HepG2 (cell line): Measurements from ENCODE around the gene APOL4. TPM values are rescaled to one million over a fixed set of nuclear protein-coding genes. Genes with fewer than 3 reads are reported as not detected.
A peak's percentile ranks its signal among the peaks of the same experiment; 100 is the strongest.

Source experiments
- CREM ChIP-seq, 2 experiments: sonication (generic) in 1 of 2; formaldehyde crosslinking in 1 of 2; IDR thresholded peaks; 2 replicates each; pipeline versions ENCODE4 v1.4.0 to v1.6.1; 2016 to 2020; ENCODE audit warnings: antibody characterized with exemption in 1 of 2, mild to moderate bottlenecking in 1 of 2, missing genetic modification reagents in 1 of 2
- ERF ChIP-seq: IDR thresholded peaks from 2 replicates; pipeline ENCODE4 v1.6.1; 2018; ENCODE audit warnings: missing biosample characterization, missing genetic modification reagents
- HDAC1 ChIP-seq: sonication (generic); formaldehyde crosslinking; IDR thresholded peaks from 2 replicates; pipeline ENCODE4 v1.5.1; 2020; ENCODE audit warnings: mild to moderate bottlenecking, missing genetic modification reagents
- HMG20A ChIP-seq: IDR thresholded peaks from 2 replicates; pipeline ENCODE4 v1.6.1; 2016; ENCODE audit warnings: borderline replicate concordance
- JUNB ChIP-seq: sonication (generic); formaldehyde crosslinking; IDR thresholded peaks from 2 replicates; pipeline ENCODE4 v1.8.0; 2022; ENCODE audit warnings: missing genetic modification reagents, mild to moderate bottlenecking, borderline replicate concordance
- NCOA5 ChIP-seq: sonication (generic); formaldehyde crosslinking; IDR thresholded peaks from 2 replicates; pipeline ENCODE4 v1.4.0; 2020; ENCODE audit warnings: missing genetic modification reagents
- POLR2G ChIP-seq: fragments of 200-400 bp; formaldehyde crosslinking; IDR thresholded peaks from 2 replicates; pipeline ENCODE4 v1.6.1; 2018; ENCODE audit warnings: mild to moderate bottlenecking, low read depth, low read length, moderate library complexity
- TCF7L2 ChIP-seq: IDR thresholded peaks from 2 replicates; pipeline ENCODE4 v1.6.1; 2011; ENCODE audit warnings: mild to moderate bottlenecking, low read depth, low read length, moderate library complexity
- ZNF160 ChIP-seq: sonication (generic); formaldehyde crosslinking; IDR thresholded peaks from 2 replicates; pipeline ENCODE4 v1.8.0; 2022; ENCODE audit warnings: mild to moderate bottlenecking, inconsistent platforms, missing genetic modification reagents
- ZNF382 ChIP-seq: sonication (generic); formaldehyde crosslinking; IDR thresholded peaks from 2 replicates; pipeline ENCODE4 v1.5.0; 2020; ENCODE audit warnings: missing genetic modification reagents, mild to moderate bottlenecking, borderline replicate concordance
- ZNF432 ChIP-seq: sonication (generic); formaldehyde crosslinking; IDR thresholded peaks from 2 replicates; pipeline ENCODE4 v1.5.0; 2020; ENCODE audit warnings: missing genetic modification reagents, mild to moderate bottlenecking, borderline replicate concordance
- ZSCAN25 ChIP-seq: sonication (generic); formaldehyde crosslinking; IDR thresholded peaks from 2 replicates; pipeline ENCODE4 v1.8.0; 2022; ENCODE audit warnings: mild to moderate bottlenecking, missing genetic modification reagents
- polyA plus RNA-seq, 8 experiments: library from polyadenylated mRNA; depleted of rRNA in 3 of 8; stranded (reverse) in 7 of 8; unstranded in 1 of 8; fragments of >200 nt; fragmentation: Illumina TruSeq in 4 of 8; extraction: Trizol in 4 of 8; gene quantifications; 2 replicates each; pipeline versions ENCODE4 v1.2.1 to v1.2.3, GENCODE V29; 2011 to 2016; ENCODE audit warnings: low read depth in 4 of 8, missing spikeins in 1 of 8, mixed read lengths in 1 of 8; ENCODE audit not compliant: insufficient read depth in 1 of 8
- total RNA-seq, 5 experiments: library from RNA; depleted of rRNA; stranded (reverse); fragments of >200 nt; fragmentation: Illumina TruSeq; extraction: Trizol; gene quantifications; 2 replicates each; pipeline ENCODE4 v1.2.3, GENCODE V29; 2016; ENCODE audit warnings: low read depth in 1 of 5
- TF ChIP-seq, protein P1 (sequence below): sonication (generic); formaldehyde crosslinking; IDR thresholded peaks from 2 replicates; pipeline ENCODE4 v1.4.0; 2020; ENCODE audit warnings: mild to moderate bottlenecking, missing genetic modification reagents
- TF ChIP-seq, protein P2 (sequence below): sonication (generic); formaldehyde crosslinking; IDR thresholded peaks from 2 replicates; pipeline ENCODE4 v1.9.0; 2022; ENCODE audit warnings: low read depth, missing genetic modification reagents
- TF ChIP-seq, protein P3 (sequence below): IDR thresholded peaks from 2 replicates; pipeline ENCODE4 v1.4.0; 2020; ENCODE audit warnings: mild to moderate bottlenecking, missing genetic modification reagents
- TF ChIP-seq, protein P4 (sequence below): sonication (generic); formaldehyde crosslinking; IDR thresholded peaks from 2 replicates; pipeline ENCODE4 v1.4.0; 2020; ENCODE audit warnings: missing genetic modification reagents, borderline replicate concordance
- TF ChIP-seq, protein P5 (sequence below): sonication (generic); formaldehyde crosslinking; IDR thresholded peaks from 2 replicates; pipeline ENCODE4 v1.4.0; 2020; ENCODE audit warnings: missing genetic modification reagents

APOL4 gene
- total and polyA plus RNA-seq, 2 of the 13 experiments (the other 11 are each of a cell fraction or from before 2014, with no cell fraction given) = 0.77 to 2.8 TPM

DNA sequence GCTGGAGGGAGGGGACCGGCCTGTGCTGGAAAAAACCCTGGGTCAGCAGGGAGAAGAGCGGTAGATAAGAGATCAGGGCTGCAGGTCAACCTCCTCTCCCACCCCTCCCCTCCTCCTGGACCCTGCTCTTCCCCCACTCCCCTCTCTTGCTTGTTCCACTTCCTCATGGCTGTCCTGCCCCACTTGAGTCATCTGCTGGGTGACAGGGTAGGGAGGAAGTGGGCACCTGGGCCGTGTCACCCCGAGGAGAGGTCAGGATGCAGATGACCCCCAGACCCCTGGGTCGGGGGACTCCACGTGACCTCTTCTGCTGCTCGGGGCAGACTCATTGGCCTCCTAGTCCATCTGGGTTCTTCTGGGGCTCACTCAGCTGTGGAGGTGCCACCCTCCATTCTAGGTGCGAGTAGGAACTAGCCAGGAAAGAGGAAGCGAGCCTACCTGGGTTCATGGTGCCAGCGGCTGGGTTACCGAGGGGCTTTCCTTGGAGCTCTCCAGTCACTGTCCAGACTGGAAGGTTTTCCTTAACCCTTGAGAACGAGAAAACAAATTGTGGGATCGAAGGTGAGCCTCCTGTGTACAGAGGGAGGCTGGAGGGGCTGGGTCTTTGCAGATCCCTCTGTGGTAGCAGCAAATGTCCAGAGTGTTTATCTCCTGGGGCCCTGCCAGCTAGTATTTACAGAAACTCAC lies 31.2 kb upstream of the APOL4 start (continued):
- TF ChIP-seq, protein P1, sequence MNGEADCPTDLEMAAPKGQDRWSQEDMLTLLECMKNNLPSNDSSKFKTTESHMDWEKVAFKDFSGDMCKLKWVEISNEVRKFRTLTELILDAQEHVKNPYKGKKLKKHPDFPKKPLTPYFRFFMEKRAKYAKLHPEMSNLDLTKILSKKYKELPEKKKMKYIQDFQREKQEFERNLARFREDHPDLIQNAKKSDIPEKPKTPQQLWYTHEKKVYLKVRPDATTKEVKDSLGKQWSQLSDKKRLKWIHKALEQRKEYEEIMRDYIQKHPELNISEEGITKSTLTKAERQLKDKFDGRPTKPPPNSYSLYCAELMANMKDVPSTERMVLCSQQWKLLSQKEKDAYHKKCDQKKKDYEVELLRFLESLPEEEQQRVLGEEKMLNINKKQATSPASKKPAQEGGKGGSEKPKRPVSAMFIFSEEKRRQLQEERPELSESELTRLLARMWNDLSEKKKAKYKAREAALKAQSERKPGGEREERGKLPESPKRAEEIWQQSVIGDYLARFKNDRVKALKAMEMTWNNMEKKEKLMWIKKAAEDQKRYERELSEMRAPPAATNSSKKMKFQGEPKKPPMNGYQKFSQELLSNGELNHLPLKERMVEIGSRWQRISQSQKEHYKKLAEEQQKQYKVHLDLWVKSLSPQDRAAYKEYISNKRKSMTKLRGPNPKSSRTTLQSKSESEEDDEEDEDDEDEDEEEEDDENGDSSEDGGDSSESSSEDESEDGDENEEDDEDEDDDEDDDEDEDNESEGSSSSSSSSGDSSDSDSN (CRISPR knock-in tag) = peak; percentile 21; the same call in 1 of the 2 replicates
- no peak for TF ChIP-seq JUNB
- TF ChIP-seq CREM (IDR thresholded peaks at IDR 0.05) = no peak
- TF ChIP-seq CREM (CRISPR knock-in tag; IDR thresholded peaks at IDR 0.05) = no peak
- no peak for TF ChIP-seq ZNF160 (CRISPR knock-in tag)
- TF ChIP-seq, protein P2, sequence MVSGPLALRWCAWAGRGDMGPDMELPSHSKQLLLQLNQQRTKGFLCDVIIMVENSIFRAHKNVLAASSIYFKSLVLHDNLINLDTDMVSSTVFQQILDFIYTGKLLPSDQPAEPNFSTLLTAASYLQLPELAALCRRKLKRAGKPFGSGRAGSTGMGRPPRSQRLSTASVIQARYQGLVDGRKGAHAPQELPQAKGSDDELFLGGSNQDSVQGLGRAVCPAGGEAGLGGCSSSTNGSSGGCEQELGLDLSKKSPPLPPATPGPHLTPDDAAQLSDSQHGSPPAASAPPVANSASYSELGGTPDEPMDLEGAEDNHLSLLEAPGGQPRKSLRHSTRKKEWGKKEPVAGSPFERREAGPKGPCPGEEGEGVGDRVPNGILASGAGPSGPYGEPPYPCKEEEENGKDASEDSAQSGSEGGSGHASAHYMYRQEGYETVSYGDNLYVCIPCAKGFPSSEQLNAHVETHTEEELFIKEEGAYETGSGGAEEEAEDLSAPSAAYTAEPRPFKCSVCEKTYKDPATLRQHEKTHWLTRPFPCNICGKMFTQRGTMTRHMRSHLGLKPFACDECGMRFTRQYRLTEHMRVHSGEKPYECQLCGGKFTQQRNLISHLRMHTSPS (CRISPR knock-in tag) = peak; percentile 40; the same call in 1 of the 2 replicates
- no peak for TF ChIP-seq HMG20A (CRISPR knock-in tag)
- TF ChIP-seq HDAC1 (CRISPR knock-in tag) = peak; percentile 32; the same call in 1 of the 2 replicates
- TF ChIP-seq, protein P3, sequence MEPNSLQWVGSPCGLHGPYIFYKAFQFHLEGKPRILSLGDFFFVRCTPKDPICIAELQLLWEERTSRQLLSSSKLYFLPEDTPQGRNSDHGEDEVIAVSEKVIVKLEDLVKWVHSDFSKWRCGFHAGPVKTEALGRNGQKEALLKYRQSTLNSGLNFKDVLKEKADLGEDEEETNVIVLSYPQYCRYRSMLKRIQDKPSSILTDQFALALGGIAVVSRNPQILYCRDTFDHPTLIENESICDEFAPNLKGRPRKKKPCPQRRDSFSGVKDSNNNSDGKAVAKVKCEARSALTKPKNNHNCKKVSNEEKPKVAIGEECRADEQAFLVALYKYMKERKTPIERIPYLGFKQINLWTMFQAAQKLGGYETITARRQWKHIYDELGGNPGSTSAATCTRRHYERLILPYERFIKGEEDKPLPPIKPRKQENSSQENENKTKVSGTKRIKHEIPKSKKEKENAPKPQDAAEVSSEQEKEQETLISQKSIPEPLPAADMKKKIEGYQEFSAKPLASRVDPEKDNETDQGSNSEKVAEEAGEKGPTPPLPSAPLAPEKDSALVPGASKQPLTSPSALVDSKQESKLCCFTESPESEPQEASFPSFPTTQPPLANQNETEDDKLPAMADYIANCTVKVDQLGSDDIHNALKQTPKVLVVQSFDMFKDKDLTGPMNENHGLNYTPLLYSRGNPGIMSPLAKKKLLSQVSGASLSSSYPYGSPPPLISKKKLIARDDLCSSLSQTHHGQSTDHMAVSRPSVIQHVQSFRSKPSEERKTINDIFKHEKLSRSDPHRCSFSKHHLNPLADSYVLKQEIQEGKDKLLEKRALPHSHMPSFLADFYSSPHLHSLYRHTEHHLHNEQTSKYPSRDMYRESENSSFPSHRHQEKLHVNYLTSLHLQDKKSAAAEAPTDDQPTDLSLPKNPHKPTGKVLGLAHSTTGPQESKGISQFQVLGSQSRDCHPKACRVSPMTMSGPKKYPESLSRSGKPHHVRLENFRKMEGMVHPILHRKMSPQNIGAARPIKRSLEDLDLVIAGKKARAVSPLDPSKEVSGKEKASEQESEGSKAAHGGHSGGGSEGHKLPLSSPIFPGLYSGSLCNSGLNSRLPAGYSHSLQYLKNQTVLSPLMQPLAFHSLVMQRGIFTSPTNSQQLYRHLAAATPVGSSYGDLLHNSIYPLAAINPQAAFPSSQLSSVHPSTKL = 0 out of 2 replicates have a peak, but pooled peaks have one; percentile 8
- TF ChIP-seq ERF (CRISPR knock-in tag) = 0 out of 2 replicates have a peak, but pooled peaks have one; percentile 27
- no peak for TF ChIP-seq ZNF432 (CRISPR knock-in tag)
- no peak for TF ChIP-seq TCF7L2
- TF ChIP-seq ZNF382 = no peak
- TF ChIP-seq ZSCAN25 = peak; percentile 94
- TF ChIP-seq, protein P4, sequence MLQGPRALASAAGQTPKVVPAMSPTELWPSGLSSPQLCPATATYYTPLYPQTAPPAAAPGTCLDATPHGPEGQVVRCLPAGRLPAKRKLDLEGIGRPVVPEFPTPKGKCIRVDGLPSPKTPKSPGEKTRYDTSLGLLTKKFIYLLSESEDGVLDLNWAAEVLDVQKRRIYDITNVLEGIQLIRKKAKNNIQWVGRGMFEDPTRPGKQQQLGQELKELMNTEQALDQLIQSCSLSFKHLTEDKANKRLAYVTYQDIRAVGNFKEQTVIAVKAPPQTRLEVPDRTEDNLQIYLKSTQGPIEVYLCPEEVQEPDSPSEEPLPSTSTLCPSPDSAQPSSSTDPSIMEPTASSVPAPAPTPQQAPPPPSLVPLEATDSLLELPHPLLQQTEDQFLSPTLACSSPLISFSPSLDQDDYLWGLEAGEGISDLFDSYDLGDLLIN (CRISPR knock-in tag) = no peak
- TF ChIP-seq NCOA5 = no peak
- TF ChIP-seq, protein P5, sequence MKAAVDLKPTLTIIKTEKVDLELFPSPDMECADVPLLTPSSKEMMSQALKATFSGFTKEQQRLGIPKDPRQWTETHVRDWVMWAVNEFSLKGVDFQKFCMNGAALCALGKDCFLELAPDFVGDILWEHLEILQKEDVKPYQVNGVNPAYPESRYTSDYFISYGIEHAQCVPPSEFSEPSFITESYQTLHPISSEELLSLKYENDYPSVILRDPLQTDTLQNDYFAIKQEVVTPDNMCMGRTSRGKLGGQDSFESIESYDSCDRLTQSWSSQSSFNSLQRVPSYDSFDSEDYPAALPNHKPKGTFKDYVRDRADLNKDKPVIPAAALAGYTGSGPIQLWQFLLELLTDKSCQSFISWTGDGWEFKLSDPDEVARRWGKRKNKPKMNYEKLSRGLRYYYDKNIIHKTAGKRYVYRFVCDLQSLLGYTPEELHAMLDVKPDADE (CRISPR knock-in tag) = no peak
- peak; percentile 45; the same call in 1 of the 2 replicates for TF ChIP-seq POLR2G
